Frontal cortex (tissue), 4 donors: Measurements from ENCODE around the gene C19orf47. TPM values are rescaled to one million over a fixed set of nuclear protein-coding genes. Genes with fewer than 3 reads are reported as not detected.

Source experiments
- DNase-seq, 2 donors: peaks; one replicate each; pipeline ENCODE4 v3.0.0; 2012; ENCODE audit warnings: low spot score in 2 of 2
- FAIRE-seq: peaks from 2 replicates; lab custom pipeline; 2012; peaks lifted over from hg19 to GRCh38; lab: Jason Lieb, UNC
- total RNA-seq: library from RNA; depleted of rRNA; stranded (reverse); fragments of >200 nt; gene quantifications from one replicate; pipeline ENCODE4 v1.2.3, GENCODE V29; 2014
- donor health status: control.
- donor health status: control.
- donor health status: control.

C19orf47 gene
- total RNA-seq, 1 donor from 2014 or later, result 9.8 TPM

DNA sequence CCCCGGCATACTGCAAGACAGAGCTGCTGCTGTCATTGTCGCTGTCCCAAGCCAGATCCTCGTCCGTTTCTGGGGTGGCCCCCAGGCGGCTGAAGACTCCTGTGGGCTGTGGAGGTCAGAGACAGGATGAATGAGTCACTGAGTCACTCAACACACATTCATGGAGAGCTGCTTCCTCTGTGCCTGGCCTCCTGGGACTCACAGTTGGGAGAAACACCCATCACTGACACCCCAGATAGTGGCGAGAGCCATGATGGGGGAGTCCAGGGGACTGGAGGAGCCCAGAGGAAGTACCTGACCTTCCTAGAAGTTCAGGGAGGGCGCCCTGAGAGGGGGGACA lies 26.0 kb downstream of the C19orf47 start:
- no peak for DNase-seq
- no peak for FAIRE-seq

DNA sequence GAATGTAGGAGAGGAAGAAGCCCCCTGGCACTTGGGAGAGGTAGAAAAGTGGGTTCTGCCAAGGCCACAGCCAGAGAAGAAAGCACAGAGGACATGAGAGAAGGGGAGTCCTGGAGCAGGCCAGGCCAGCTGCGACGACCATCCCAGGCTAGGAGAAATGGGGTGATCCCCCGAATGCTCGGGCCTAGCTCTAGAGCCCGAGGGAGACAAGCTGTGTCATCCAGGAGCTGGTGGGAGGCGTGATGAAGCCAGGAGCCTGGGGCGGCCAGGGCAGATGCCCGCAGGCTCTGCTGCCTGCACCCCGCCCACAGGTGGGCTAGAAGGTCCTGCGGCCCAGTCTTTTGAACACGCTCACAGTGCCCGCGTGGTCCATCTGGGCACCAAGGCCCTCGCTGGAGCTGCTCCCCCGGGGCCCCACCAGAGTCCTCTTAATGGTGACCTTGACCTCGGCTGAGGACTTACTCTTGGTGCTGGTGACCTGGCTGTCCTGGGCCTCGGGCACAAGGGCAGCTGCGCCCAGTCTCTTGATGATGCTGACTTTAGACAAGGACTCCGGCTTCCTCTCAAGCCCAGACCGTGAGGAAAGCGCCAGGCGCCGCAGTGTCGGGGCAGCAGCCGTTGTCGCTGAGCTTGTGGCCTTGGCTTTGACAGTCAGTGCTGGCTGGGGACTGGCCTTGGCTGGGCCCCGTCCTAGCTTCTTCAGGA lies 26.5 kb downstream of the C19orf47 start:
- no peak for FAIRE-seq
- no peak for DNase-seq

DNA sequence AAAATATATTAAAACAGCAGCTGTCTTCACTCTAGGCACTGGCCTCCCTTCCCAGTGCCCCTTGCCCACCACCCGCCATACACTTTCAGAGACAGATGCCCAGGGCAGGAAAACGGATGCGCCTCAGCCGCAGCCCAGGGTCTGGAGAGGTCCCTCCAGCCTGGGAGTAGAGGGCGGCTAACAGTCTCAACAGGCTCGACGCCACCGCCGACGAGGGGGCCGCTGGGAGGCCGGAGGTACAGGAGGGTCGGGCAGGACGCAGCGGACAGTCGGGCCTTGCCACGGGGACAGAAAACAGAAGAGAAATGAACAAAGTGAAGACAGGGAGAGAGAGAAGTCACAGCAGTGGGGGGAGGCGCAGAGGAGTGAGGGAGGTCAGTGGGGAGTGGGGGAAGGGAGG lies 27.1 kb downstream of the C19orf47 start:
- DNase-seq (no peak), FAIRE-seq (no peak)

DNA sequence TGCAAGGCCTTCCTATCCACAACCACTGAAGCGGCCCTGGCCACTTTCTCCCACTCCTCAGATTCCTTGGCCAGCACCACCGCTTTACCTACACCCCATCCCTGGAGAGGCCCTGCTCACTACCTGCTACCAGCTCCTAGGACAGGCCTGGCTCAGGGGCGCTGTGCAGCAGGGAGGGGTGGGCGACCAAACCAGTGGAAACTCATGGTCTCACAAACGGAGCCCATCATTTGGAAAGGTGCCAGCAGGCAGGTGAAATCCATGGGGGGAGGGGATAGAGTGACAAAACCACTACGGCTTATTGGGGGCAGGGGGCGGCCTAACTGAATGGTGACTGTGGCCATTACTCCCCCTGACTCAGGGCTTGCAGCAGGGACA lies 27.6 kb downstream of the C19orf47 start:
- DNase-seq (no peak), FAIRE-seq (no peak)

DNA sequence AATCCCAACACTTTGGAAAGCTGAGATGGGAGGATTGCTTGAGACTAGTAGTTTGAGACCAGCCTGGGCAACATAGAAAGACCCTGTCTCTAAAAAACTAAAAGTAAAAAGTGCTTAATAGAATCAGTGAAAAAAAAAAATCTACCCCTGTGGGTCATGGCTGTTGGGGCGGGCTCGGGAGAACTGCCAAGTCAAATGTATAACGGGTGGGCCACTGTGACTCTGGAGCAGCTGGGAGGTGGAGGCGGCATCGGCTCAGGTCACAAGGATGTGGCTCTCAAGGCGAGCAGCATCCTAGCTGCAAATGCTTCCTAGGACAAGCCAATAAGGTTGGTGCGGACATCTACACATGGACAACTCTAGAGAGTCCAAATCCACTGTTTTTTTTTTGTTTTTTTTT lies 30.9 kb downstream of the C19orf47 start:
- no peak for DNase-seq
- FAIRE-seq, result no peak

DNA sequence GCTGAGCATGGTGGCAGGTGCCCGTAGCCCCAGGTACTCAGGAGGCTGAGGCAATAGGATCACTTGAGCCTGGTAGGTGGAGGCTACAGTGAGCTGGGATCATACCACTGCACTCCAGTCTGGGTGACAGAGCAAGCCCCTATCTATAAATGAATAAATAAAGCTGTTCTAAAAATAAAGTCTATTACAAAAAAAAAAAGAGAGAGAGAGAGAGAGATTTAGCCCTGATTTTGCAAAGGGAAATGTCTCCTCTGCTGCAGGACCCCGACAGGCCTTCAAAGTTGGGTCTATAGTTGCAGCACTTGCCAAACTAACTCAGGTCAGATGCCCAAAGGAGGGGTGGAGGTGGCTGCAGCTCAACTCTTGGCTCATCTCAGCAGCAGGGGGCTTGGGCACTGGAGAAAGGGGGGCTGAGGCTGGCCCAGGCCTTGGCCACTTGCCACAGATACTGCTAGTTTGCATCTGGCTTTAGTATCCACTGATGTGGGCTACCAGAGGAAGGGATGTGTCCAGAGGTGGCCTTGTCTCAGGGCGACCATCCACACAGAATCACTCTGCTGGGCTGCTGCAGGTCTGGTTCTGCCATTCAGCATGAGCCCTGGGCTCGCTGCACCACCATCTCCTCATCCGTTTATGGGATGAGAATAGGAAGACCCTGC lies 32.3 kb downstream of the C19orf47 start:
- no peak for DNase-seq
- no peak for FAIRE-seq

DNA sequence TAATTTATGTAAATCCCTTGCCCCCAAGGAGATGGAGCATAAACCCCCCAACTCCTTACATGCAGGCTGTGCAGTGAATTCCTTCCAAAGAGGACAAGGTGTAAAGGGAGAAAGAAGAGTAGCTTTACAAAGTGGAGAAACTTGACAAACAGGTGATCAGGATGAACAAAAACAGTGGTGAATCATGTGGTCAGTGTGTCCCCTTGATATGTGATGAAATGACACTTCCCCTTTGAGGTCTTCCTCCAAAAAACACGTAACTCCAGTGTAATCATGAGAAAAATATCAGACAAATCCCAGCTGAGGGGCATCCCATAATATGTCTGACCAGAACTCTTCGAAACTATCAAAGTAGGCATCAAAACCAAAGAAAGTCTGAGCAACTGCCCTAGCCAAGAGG lies 33.5 kb downstream of the C19orf47 start:
- FAIRE-seq, result no peak

DNA sequence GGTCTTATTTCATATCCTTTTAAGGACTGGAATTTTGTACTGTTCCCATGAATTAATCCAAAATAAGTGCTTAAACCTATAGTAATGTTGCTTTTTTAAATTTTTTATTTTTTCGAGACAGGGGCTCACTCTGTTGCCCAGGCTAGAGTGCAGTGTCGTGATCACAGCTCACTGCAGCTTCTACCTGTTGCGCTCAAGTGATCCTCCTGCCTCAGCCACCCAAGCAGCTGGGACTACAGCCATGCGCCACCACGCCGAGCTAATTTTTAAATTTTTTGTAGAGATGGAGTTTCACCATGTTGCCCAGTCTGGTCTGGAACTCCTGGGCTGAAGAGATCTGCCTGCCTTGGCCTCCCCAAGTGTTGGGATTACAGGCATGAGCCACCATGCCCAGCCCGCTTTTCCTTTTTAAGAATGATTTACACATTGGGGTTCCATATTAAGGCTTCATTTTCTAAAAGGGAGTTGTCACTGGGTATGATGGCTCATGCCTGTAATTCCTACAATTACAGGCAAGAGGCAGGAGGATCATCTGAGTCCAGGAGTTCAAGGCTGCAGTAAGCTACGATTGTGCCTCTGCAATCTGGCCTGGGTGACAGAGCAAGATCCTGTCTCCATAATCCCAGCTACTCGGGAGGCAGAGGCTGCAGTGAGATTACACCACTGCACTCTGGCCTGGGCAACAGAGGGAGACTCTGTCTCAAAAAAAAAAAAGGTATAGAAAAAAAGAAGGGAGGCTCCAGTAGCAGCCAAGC lies 34.8 kb downstream of the C19orf47 start:
- no peak for DNase-seq
- FAIRE-seq, result no peak

More for the DNA sequence above, 33.5 kb downstream of the C19orf47 start:
- no peak for DNase-seq

DNA sequence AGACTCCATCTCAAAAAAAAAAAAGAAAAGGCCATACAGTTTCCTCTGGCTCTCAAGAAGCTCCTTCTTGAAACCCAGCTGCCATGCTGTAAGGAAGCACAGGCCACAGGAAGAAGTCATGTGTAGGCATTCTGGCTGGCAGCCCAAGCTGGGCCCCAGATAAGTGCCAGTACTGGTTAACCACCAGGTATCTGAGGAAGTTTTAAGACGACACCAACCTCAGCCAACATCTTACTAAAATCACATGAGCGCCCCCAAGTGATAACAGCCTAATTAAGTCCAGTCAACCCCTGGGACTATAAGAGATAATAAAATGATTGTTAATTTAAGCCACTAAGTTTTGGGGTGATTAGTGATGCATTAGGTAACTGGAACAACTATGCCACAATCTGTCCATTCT lies 35.7 kb downstream of the C19orf47 start:
- DNase-seq (no peak), FAIRE-seq (no peak)

DNA sequence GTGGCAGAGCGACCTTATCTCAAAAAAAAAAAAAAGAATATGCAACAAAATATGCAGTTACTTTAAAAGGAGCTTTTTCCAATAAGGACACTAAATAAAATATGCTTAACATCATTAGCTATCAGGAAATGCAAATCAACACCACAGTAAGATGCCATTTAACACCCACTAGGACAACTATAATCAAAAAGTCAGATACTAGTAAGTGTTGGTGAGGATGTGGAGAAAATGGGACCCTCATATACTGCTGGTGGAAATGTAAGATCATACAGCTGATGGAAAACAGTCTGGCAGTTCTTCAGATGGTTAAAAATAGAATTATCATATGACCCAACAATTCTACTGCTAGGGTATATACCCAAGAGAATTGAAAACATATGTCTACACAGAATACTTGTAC lies 38.5 kb downstream of the C19orf47 start:
- DNase-seq, result no peak
- FAIRE-seq, result no peak

DNA sequence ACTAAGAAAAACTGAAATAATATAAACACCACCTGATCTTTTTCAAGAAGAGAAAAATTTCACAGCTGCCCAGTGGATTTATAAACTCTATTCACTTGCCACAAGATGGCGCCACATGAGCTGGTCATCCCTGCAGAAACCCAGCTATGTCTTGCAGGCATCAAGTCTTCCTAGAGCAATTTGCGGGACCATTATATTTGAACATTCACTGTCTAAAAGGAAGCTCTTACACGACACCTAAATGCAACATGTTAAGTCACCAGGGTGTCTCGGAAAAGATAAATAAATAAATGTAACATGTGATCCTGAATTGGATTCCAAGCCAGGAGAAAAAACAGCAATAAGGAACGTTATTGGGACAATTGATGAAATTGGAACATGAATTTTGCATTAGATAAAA lies 42.8 kb downstream of the C19orf47 start:
- FAIRE-seq, result peak; percentile 70
- DNase-seq, result peak; percentile 58 to 83

DNA sequence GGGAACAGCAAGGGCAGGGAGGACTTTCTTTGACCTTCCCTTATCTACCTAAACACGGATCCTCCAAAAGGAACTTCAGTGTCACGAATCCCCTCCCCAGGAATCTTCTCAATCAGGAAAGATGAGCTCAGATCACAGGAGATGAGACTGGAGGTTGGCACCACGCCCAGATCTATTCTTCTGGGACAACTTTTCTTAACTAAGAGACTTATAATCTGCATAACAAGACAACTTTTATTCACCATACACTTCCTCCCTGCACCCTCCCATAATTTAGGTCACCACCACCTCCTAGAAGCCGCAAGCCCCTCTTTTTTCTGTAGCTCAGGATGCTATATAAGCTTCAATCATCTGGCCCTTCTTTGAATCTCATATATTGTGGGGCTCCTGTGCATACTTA lies 43.9 kb downstream of the C19orf47 start:
- DNase-seq, result no peak
- FAIRE-seq, result no peak

DNA sequence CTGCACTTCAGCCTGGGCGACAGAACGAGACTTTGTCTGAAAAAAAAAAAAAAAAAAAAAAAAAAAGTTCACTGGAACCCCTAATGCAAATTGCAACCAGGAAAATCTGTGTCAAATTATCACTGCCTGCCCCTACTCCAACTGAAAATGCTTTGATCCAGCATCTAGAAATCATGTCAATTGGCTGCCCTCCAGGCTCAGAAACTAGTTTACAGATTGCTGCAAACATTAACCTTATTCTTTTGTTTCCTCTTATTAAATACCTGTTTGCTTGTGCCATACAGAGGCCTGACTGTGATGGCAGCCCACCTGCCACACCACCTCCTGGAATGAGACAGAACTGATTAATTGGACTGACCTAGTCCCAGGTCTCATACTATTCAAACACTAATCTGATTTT lies 44.4 kb downstream of the C19orf47 start:
- no peak for FAIRE-seq
- DNase-seq, result no peak

DNA sequence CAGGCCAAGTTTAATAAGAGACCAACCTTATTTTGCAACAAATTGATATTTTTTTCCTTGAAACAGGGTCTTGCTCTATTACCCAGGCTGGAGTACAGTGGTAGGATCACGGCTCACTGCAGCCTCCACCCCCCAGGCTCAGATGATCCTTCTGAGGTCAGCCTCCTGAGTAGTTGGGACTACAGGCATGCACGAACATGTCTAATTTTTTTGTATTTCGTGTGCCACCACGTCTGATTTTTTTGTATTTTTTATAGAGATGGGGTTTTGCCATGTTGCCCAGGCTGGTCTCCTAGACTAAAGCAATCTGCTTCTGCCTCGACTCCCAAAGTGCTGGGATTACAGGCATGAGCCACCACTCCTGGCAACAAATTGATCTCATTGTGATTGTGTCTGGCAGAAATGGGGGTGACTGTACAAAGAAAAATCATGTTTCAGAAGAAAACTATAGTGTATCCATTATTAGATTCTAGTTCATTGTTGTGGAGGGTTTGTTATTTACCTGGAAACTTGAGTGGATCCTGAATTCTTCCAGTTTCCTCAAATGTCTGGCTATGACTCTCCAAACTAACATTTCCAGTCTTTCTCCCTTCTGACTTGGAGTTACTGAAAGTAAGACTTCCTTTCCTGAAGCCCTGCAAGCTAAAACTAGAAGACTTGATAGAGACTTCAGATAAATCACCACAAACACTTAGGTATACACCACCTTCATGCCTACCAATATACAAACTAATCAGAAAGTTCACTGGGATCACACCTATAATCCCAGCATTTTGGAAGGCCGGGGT lies 45.8 kb downstream of the C19orf47 start:
- no peak for DNase-seq

DNA sequence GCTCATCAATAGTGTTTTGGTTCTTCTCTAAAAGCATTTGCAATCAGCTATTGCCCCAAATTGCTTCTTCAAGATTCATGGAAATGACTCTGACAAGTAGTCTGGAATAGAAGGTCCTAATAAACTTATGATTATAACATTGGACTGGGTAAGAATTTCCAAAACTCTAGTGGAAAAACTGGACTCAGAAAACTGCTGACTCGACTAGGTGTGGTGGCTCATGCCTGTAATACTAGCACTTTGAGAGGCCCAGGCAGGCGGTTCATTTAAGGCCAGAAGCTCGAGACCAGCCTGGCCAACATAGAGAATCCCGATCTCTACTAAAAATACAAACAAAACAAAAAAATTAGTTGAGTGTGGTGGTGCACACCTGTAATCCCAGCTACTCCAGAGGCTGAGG lies 47.5 kb downstream of the C19orf47 start:
- no peak for DNase-seq
- no peak for FAIRE-seq

More for the DNA sequence above, 45.8 kb downstream of the C19orf47 start:
- FAIRE-seq, result no peak

DNA sequence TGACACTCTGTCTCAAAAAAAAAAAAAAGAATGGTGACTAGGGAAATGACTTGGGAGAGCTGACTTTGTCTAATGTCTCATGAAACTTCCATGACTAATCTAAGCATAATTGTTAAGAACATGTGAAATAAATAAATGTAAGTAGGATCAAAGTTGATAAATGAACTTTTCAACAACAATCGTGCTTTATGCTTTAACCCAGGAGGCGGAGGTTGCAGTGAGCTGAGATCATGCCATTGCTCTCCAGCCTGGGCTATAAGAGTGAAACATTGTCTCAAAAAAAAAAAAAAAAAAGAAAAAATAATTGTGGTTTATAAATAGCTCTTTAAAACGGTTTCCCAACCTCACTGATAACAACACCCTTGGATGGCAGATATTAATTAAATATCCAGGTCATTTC lies 50.2 kb downstream of the C19orf47 start:
- DNase-seq, result no peak
- no peak for FAIRE-seq

DNA sequence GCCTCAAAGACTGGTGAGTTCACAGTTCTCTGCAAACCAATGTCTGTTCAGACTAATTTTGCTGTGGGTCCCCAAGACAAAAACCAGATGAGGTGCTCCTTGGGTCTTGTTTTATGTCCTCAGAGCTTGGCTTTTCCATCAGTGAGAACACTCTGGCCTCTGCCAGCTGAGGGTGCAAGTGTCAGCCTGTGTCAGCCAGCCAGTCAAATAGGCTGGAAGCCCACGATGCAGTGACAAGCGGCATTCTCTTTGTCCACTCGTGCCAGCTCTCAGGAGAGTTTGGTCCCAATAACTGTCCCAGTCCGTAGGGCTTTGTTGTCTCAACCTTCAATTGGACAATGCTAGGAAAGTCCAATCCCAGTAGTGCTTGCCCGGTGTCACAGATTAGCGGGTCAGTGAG lies 53.6 kb downstream of the C19orf47 start:
- no peak for DNase-seq
- no peak for FAIRE-seq

DNA sequence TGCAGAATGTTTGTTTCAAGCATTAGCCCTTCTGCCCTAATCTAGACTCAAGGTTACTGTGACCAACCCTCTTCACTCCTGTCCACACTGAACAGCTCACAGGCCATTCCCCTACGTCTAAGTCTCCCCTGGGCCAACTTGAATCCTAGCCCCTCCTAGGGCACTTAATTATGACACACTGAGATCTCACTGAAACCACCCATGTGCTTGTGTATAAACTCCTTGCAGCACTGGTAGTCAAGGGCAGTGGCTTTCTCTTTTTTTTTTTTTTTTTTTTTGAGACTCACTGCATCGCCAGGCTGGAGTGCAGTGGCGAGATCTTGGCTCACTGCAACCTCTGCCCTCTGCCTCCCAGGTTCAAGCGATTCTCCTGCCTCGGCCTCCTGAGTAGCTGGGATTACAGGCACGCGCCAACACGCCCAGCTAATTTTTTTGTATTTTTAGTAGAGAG lies 61.2 kb downstream of the C19orf47 start:
- FAIRE-seq (no peak), DNase-seq (no peak)

DNA sequence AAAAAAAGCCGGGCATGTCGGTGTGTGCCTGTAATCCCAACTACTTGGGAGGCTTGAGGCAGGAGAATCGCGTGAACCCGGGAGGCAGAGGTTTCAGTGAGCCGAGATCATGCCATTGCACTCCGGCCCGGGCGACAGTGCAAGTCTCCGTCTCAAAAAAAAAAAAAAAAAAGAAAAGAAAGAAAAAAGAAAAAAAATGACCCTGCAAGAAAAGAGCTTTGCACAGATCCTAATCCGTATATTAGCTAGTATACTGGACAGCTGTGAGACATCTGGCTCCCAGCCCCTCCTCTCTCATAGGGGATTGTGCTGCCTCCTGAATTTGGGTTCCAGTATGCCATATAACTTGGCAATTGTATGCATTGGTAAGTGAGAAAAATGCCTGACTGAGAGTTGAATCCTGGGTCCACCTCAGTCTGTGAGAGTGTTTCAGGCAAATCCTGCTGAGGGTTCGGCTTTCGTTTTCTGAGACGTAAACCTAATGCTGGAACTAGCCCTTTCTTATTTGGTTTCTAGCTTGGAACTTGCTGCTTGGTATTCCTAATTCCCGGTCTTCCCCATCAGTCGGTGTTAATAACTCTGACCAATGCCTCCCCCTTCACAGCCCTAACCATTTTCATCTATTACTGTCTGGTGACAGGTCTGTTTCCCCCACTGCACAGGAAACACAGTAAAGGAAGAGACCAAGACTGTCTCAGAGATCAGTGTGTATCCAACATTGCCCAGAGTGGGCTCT lies 61.8 kb downstream of the C19orf47 start:
- FAIRE-seq, result no peak
- no peak for DNase-seq
